Subcutaneous abdominal adipose tissue (tissue), 5 donors: Measurements from ENCODE around the gene SRGAP2B.
"Not testable (repeated sequence)": the region's sequence is repeated elsewhere in the genome, so short reads cannot be mapped to it uniquely, and the experiment has no call there.

Experiments used
- H3K27ac ChIP-seq: one replicate; pipeline ENCODE4 v1.7.0; 2013; ENCODE audit warnings: low read depth, mild to moderate bottlenecking, inconsistent platforms, low read length, moderate library complexity
- H3K27me3 ChIP-seq, 5 donors: one replicate each; pipeline ENCODE4 v1.7.0; 2013; ENCODE audit warnings: low read length in 5 of 5, inconsistent platforms in 1 of 5; ENCODE audit not compliant: control insufficient read depth in 5 of 5, insufficient read depth in 4 of 5
- H3K36me3 ChIP-seq, 5 donors: one replicate each; pipeline ENCODE4 v1.7.0; 2013; ENCODE audit warnings: low read length in 5 of 5; ENCODE audit not compliant: control insufficient read depth in 5 of 5, insufficient read depth in 5 of 5
- H3K4me1 ChIP-seq, 5 donors: one replicate each; pipeline ENCODE4 v1.7.0; 2013; ENCODE audit warnings: low read length in 5 of 5, mild to moderate bottlenecking in 3 of 5, moderate library complexity in 1 of 5; ENCODE audit not compliant: control insufficient read depth in 5 of 5, insufficient read depth in 5 of 5
- H3K4me3 ChIP-seq, 5 donors: one replicate each; pipeline ENCODE4 v1.7.0; 2013; ENCODE audit warnings: low read length in 5 of 5, low read depth in 1 of 5
- H3K9ac ChIP-seq, 5 donors: one replicate each; pipeline ENCODE4 v1.7.0; 2013; ENCODE audit warnings: low read length in 5 of 5, mild to moderate bottlenecking in 4 of 5, moderate library complexity in 3 of 5
- H3K9me3 ChIP-seq, 5 donors: one replicate each; pipeline ENCODE4 v1.7.0; 2013; ENCODE audit warnings: low read length in 5 of 5; ENCODE audit not compliant: control insufficient read depth in 5 of 5
- donor health status: healthy.
- donor health status: healthy.
- donor health status: healthy.
- donor health status: healthy.
- donor health status: healthy.

The SRGAP2B gene

DNA sequence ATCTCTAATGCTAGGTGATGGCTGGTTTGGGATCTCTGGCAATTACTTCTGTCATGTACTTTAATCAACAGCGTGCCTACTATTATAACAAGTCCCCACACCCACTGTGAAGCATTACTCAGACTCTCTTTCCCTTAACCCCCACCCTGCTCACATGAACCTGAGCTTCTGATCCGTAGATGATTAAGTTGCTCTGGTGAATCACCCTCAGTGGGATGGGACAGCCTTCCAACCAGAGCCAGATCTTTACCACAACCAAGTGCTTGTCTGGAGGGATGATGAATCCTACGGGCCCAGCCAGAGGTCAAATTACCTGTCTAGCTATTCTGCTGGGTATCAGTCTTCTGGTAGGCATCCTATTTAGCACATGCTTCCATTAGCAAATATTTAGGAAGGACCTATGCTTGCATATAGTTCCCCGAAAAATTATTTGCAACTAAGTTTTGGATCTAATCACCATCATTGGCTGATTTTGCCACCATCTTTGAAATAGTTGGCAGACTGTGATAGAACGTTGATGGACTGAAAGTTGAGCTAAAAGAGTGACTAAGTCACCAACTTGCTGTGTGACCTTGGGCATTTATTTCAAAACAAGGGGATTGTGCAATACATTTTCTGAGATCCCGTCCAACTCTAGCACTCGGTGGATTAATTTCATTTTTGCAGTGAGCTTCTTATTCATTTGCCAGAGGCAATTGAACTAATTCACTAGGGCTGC is 27.4 kb upstream of the SRGAP2B start:
- not testable (repeated sequence) for H3K9me3 ChIP-seq, H3K4me1 ChIP-seq, H3K9ac ChIP-seq, H3K4me3 ChIP-seq, H3K36me3 ChIP-seq, H3K27ac ChIP-seq, H3K27me3 ChIP-seq

DNA sequence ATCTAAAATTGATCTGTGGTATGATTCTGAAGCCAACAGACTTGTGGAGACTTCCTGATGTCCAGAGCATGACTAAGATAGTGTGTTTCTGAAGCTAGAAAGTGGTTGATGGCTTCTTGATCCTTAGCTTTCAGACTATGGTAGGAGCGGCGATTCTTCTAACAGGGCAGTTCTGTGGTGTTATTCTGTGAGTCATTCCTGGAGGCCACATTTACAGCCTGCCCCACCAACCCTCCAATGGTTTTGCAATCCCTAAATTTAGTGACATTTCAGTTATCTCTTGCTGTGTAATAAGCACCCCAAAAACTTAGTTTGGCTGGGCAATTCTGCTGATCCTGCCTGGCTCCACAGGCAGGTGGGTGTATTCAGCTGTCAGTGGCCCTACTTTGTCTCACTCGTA is 24.7 kb upstream of the SRGAP2B start:
- H3K27me3 ChIP-seq, H3K9ac ChIP-seq, H3K4me3 ChIP-seq, H3K27ac ChIP-seq, H3K9me3 ChIP-seq, H3K4me1 ChIP-seq, H3K36me3 ChIP-seq: not testable (repeated sequence)

DNA sequence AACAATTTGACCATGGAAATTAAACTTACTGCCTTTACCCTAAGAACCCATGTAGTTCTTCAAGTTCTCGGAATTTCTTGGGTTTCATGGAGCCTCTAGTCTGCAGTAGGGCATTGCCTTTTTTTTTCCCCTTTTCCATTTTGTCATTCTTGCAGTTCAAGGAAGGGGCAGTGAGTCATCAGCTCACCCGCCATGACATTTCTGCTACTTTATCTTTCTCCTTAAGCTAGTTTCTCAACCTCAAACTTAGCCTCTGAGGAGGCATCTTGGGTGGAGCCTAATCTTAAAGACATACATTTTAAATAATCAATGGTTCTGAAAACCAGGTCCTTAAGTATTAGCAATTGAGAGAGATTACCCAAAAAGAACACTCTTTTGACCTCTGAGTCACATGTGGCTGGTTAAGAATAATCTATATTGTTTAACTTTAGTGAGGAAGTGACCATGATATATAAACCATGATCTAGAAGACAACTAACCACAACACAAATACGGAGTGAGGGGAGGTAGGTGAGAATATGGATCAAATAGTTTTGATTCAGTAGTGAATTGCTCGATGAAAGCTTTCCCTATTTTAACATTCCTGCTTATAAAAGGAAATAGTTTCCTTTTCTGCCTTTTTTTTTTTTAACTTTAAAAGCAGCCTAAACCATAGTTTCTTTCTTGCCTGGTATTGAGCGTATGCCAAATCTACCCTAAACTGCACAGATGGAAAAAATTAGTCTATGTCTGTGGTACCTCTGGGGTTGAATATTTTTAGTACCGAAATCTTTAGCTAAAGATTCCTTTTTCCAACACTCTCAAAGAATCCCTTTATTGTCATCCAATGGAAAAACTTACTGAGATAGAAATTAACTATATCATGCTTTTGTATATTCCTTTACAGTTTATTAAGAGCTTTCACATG is 20.7 kb upstream of the SRGAP2B start:
- H3K4me1 ChIP-seq, H3K4me3 ChIP-seq, H3K9me3 ChIP-seq, H3K27ac ChIP-seq, H3K27me3 ChIP-seq, H3K36me3 ChIP-seq, H3K9ac ChIP-seq: not testable (repeated sequence)

DNA sequence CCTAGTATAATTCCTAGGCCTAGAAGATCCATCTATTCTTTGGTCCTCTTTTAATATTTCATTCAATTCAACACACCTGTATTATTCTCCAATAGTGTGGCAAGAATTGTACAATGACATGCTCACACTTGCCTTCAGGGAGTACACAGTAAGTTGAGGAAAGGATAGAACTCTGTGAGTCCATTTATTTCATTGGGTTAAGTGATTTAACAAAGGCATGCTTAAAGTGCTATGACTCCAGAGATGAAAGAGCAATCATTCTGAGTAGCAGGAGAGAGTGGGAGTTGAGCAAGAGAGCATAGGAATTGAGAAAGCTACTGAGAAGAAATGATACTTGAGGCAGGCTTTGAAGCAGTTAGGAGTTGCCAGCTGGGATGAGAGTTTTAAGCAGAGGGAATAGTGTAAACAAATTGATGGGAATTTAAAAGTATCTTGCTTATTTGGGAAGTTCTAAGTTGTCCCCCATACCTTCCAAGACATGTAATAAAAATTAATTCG is 19.5 kb upstream of the SRGAP2B start:
- not testable (repeated sequence) for H3K27me3 ChIP-seq, H3K9me3 ChIP-seq, H3K36me3 ChIP-seq, H3K4me1 ChIP-seq, H3K27ac ChIP-seq, H3K4me3 ChIP-seq, H3K9ac ChIP-seq

DNA sequence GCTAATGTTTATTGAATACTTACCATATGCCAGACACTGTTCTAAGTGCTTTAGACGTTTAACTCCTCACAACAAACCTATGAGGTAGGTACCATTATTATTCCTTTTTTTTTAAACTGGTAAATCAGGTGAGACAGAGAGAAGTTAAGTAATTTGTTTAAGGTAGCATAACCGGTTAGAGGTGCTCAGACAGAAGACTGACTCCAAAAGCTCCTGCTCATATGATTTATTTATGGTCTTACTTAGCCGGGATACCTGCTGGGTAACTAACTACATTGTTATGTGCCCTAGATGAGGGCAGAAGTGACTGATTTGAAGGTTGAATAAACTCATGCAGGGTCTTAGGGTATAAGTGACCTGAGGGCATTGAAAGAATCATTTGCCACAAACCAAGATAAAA is 17.6 kb upstream of the SRGAP2B start:
- not testable (repeated sequence) for H3K4me3 ChIP-seq, H3K4me1 ChIP-seq, H3K27ac ChIP-seq

DNA sequence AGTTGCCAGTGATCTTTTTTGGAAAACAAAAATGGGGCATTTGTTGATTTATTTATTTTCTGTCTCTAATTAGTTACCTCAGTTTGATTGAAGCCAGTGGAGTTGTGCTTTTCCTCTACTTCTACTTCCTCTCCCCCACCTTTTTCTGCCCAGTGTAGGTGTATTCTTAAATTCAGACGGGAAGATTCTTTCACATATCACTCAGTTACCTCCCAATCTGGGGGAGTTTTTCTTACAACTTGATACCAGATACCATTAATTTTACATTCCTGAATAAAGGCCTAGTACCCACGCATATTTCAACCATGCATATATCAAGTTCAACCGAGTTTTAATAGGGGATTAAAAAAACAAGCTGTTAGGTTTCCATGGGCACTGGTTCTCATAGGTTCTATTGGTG is 16.5 kb upstream of the SRGAP2B start:
- H3K27ac ChIP-seq, H3K36me3 ChIP-seq, H3K9ac ChIP-seq, H3K4me1 ChIP-seq, H3K4me3 ChIP-seq, H3K27me3 ChIP-seq, H3K9me3 ChIP-seq: not testable (repeated sequence)

More for the DNA sequence above, 17.6 kb upstream of the SRGAP2B start:
- not testable (repeated sequence) for H3K9me3 ChIP-seq, H3K9ac ChIP-seq, H3K27me3 ChIP-seq, H3K36me3 ChIP-seq

DNA sequence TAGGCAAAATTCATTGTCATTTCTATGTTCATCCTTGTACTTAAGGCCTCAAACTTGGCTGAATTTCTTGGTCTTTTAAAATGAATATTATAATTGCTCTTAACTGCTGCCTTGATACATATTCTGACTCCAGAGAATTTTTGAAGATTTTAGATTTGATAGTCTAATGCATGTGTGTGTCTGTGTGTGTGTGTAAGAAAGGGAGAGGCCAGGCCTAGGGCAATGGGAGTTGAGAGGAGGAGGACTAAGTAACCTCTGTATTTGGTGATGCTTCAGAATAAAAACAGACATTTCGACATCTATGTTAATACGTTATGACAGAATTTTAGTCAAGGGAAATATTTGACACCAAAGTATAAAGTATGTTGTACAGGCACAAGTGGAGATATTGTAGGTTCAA is 8.2 kb upstream of the SRGAP2B start:
- not testable (repeated sequence) for H3K4me3 ChIP-seq, H3K36me3 ChIP-seq, H3K27me3 ChIP-seq, H3K9ac ChIP-seq, H3K9me3 ChIP-seq, H3K27ac ChIP-seq, H3K4me1 ChIP-seq

DNA sequence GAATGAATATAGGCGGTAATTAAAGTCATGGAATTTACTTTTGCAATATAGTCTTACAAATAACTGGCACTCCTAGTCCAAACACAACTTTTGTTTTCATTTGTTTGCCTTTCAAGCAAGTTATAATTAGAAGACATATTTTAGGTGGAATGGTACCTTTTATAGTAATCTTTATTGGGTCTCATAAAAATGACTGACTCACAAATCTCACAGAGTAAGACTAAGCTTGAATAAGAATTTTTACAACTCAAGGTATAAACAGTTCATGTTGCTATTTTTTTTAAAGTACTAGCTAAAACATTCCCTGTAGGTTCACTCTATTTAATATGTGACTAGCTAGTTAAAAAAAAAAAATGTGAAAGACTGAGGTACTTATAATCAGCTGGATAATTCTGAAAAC is 6.6 kb upstream of the SRGAP2B start:
- not testable (repeated sequence) for H3K27me3 ChIP-seq, H3K36me3 ChIP-seq, H3K4me3 ChIP-seq, H3K9ac ChIP-seq, H3K4me1 ChIP-seq, H3K9me3 ChIP-seq, H3K27ac ChIP-seq

DNA sequence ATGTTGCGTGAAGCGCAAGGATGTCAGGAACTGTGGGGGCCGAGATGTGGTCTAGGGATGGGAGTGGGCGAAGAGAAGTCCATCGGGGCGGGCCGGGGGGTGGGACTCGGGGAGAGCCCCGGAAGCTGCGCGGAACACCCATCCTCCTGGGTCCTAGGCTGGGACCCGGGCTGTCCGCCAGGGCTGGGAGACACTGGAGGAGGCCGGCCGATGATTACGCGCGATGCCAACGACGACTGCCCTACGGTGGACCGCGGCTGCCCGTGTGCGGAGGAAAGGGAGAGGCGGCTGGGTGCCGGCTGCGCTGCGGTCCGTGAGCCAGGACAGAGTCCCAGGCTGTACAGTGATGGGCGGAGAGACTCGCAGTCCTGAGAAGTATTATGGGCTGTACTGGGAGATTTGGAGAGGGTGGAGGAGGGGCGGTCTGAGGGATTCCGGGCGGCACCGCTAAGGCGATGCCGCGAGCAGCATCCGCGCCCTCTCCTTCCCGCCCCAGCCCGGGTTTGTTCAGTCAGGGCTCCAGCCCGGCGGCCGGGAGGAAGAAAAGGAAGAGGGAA is 395 bp downstream of the SRGAP2B start:
- not testable (repeated sequence) for H3K36me3 ChIP-seq, H3K9me3 ChIP-seq, H3K27me3 ChIP-seq, H3K9ac ChIP-seq, H3K4me1 ChIP-seq, H3K27ac ChIP-seq
- H3K4me3 ChIP-seq, result peak overlapping the region in 2 of 5 donors; percentile 40 to 51

DNA sequence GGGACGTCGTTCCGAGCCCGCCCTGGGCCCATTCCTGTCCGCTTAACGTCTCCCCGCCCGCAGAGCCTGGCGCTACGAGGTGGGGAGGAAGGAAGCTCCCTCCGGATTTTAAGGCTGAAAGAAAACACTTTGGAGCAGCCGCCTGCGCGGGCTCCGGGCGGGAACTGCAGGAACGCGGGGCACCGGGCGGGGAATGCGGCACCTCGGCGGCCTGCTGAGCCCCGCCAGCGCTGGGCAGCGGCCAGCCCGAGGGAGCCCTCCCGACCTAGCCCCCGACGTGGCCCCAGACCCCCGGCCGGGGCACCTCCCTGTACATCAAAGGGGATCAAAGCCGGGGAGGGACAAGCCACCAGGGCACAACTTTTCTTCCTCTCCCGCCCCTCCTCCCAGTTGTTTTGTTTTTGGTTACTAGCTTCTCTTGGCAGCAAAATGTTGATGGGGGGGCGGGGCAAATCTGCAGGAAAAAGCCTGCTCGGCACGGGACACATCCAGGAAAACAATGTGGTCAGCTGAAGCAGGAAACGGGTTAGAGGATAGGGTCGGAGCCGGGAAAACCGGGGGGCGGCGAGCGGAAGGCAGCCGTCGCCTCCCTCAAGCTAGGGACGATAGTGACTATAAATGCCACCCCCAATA is 1.5 kb downstream of the SRGAP2B start:
- H3K9me3 ChIP-seq, H3K36me3 ChIP-seq, H3K4me1 ChIP-seq, H3K9ac ChIP-seq, H3K27ac ChIP-seq, H3K27me3 ChIP-seq: not testable (repeated sequence)
- peak overlapping the region in 1 of 5 donors; percentile 51 for H3K4me3 ChIP-seq
